ENCODE results near the gene SLC9A8. TPM values are rescaled to one million over a fixed set of nuclear protein-coding genes. Genes with fewer than 3 reads are reported as not detected.

The SLC9A8 gene
- total and polyA plus RNA-seq, 8 donors = 7.5 to 16.7 (median 8.8) TPM

DNA sequence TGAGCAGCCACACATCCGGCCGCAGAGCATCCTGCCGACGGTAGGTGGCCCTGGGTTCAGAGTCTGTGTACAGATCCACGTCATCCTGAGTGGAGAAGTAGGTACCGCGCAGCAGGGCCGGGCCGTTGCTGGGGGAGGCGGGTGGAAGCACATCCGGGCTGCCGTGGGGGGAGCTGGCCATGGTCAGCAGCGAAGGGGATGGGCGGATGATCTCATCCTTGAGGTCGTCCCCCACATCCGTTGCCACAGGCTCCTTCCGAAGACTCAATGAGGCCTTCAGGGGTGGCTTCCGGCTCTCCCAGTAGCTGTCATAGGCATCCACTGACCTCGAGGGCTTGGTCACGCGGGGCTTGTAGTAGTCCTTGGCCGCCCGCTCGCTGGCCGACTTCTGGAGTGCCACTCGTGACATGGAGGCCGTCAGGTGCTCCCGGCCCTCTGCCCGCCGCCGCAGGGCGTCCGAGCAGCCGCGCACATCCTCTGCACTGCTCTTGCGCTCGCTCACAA, 93.5 kb downstream of the SLC9A8 start:
- Histone ChIP-seq H3K36me3 (peaks cover 0 to 80% of the 10 kb centered on the region in 2 donors), H3K9me3 (no peaks in the 10 kb centered on the region), H3K4me3 (no peak overlapping the region), H3K27me3 (no peaks in the 10 kb centered on the region), H3K4me1 (peaks cover 0 to 8% of the 10 kb centered on the region in 2 donors), H3K27ac (no peak overlapping the region)
- TF ChIP-seq, protein P1, sequence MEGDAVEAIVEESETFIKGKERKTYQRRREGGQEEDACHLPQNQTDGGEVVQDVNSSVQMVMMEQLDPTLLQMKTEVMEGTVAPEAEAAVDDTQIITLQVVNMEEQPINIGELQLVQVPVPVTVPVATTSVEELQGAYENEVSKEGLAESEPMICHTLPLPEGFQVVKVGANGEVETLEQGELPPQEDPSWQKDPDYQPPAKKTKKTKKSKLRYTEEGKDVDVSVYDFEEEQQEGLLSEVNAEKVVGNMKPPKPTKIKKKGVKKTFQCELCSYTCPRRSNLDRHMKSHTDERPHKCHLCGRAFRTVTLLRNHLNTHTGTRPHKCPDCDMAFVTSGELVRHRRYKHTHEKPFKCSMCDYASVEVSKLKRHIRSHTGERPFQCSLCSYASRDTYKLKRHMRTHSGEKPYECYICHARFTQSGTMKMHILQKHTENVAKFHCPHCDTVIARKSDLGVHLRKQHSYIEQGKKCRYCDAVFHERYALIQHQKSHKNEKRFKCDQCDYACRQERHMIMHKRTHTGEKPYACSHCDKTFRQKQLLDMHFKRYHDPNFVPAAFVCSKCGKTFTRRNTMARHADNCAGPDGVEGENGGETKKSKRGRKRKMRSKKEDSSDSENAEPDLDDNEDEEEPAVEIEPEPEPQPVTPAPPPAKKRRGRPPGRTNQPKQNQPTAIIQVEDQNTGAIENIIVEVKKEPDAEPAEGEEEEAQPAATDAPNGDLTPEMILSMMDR (IDR thresholded peaks at IDR 0.05) = no peak
- intact Hi-C loops (cut with DNase I) = no loop called here
- peak; percentile 25 for ATAC-seq
- no peak for DNase-seq

DNA sequence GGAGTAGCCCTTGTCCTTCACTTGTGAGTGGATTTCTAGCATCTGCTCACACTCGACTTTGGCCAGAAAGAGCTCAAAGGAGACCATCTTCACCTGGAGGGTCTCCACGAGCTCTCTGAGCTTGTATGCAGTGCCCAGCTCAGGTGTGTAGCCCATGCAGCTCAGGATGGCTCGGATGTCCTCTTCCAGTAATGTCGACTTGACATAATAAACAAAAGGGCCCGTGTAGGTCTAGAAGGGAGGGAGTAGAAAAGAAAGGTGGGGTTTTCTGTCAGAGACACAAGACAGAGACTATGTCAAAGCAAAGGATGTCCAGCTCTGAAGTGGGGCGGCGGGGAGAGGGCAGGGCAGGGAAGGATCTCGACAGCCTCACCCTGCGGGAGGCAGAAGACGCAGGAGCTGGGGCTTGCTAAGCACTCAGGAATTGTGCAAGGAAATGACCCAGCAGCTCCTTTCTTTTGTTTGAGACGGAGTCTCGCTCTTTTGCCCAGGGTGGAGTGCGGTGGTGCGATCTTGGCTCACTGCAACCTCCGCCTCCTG, 94.1 kb downstream of the SLC9A8 start:
- Histone ChIP-seq H3K4me1 (peaks cover 0 to 8% of the 10 kb centered on the region in 2 donors), H3K36me3 (peaks cover 0 to 80% of the 10 kb centered on the region in 2 donors), H3K27ac (no peak overlapping the region), H3K4me3 (no peak overlapping the region), H3K9me3 (no peaks in the 10 kb centered on the region), H3K27me3 (no peaks in the 10 kb centered on the region)
- TF ChIP-seq, protein P1 (IDR thresholded peaks at IDR 0.05) = no peak
- intact Hi-C loops (cut with DNase I) = no loop called here
- no peak for DNase-seq
- no peak for ATAC-seq

DNA sequence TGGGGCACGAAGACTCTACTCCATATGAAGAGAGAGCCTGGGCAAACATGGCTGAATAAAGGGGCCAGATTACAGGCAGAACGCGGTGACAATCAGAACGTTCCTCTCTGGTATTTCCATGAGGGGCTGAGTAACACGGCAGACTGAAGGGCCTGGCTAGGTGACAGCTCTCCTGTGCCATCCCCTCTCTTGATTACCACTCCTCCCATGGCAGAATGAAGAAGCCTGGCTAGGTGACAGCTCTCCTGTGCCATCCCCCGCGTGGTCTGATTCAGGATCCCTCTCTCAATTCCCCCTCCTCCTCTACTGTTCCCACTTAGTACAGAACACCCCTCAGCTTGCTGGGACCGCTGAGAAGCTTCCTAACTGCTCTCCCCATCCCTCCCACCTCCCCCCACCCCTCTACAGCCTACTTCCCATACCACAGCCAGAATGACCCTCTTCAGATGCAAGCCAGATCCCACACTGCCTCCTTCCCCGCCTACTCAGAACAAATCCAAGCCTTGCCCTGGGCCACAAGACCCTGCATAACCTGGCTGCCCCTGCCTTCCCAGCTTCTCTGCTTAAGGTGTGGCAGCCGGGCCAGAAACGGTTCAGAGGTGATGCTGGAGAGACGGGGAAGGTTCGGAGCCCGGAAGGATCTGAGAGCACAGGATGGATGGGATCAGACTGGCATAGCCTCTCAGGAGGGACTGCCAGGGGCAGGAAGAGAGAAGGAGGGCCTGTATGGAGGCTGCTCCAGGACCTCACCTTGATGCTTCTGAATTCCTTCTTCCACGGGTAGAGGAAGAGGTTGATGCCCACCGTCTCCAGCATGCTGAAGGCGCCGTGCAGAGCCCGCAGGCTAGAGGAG, 95.0 kb downstream of the SLC9A8 start:
- intact Hi-C loops (cut with DNase I) = no loop called here
- Histone ChIP-seq H3K27ac (peak overlapping the region in 1 of 2 donors; percentile 23), H3K9me3 (no peaks in the 10 kb centered on the region), H3K36me3 (peaks cover 0 to 75% of the 10 kb centered on the region in 2 donors), H3K4me1 (peaks cover 0 to 16% of the 10 kb centered on the region in 2 donors), H3K4me3 (no peak overlapping the region), H3K27me3 (no peaks in the 10 kb centered on the region)
- DNase-seq = no peak
- TF ChIP-seq, protein P1 (IDR thresholded peaks at IDR 0.05) = no peak
- no peak for ATAC-seq

GRCh38 chr20:49908258-49908565, 95.6 kb downstream of the SLC9A8 start:
- Histone ChIP-seq H3K4me3 (no peak overlapping the region), H3K27me3 (no peaks in the 10 kb centered on the region), H3K27ac (no peak overlapping the region), H3K9me3 (no peaks in the 10 kb centered on the region), H3K4me1 (peaks cover 0 to 20% of the 10 kb centered on the region in 2 donors), H3K36me3 (peaks cover 0 to 69% of the 10 kb centered on the region in 2 donors)
- DNase-seq = no peak
- TF ChIP-seq, protein P1 (IDR thresholded peaks at IDR 0.05) = no peak
- ATAC-seq = no peak
- intact Hi-C loops (cut with DNase I) = no loop called here
